DOHH2 (cell line): Measurements from ENCODE around the gene ZFYVE27.

Experiments used
- H3F3A ChIP-seq: fragments of 200-600 bp; sonication (generic), shearing (Covaris generic); 2 replicates; pipeline ENCODE4 v1.6.0; 2016; ENCODE audit warnings: antibody characterized with exemption, mild to moderate bottlenecking; ENCODE audit not compliant: control insufficient read depth, insufficient read depth
- H3K27ac ChIP-seq: fragments of 200-600 bp; sonication (generic); 2 replicates; pipeline ENCODE4 v1.5.1; 2014; ENCODE audit warnings: low read depth, mild to moderate bottlenecking, low read length, moderate library complexity
- H3K27me3 ChIP-seq: fragments of 200-600 bp; sonication (generic); 2 replicates; pipeline ENCODE4 v1.6.1; 2014; ENCODE audit warnings: mild to moderate bottlenecking, low read length, mixed read lengths; ENCODE audit not compliant: control insufficient read depth
- H3K36me3 ChIP-seq: fragments of 200-600 bp; sonication (generic); 2 replicates; pipeline ENCODE4 v1.6.1; 2014; ENCODE audit warnings: mild to moderate bottlenecking, low read length, moderate library complexity, mixed read lengths; ENCODE audit not compliant: control insufficient read depth
- H3K4me1 ChIP-seq: fragments of 200-600 bp; sonication (generic); 2 replicates; pipeline ENCODE4 v1.6.1; 2014; ENCODE audit warnings: mild to moderate bottlenecking, low read length, mixed read lengths; ENCODE audit not compliant: control insufficient read depth
- H3K4me2 ChIP-seq: fragments of 200-600 bp; sonication (generic); 2 replicates; pipeline ENCODE4 v1.6.0; 2014; ENCODE audit warnings: mild to moderate bottlenecking, low read length, moderate library complexity
- H3K4me3 ChIP-seq: fragments of 200-600 bp; sonication (generic); 2 replicates; pipeline ENCODE4 v1.5.1; 2014; ENCODE audit warnings: mild to moderate bottlenecking, low read length, mixed read lengths
- H3K79me2 ChIP-seq: fragments of 200-600 bp; sonication (generic); 2 replicates; pipeline ENCODE4 v1.6.1; 2014; ENCODE audit warnings: mild to moderate bottlenecking, low read length, mixed read lengths; ENCODE audit not compliant: control insufficient read depth
- H3K9me2 ChIP-seq: fragments of 200-600 bp; sonication (generic); replicated peaks from 2 replicates; pipeline ENCODE4 v1.6.1; 2014; ENCODE audit warnings: mild to moderate bottlenecking, low read length, mixed read lengths; ENCODE audit not compliant: control insufficient read depth
- H3K9me3 ChIP-seq: fragments of 200-600 bp; sonication (generic); 2 replicates; pipeline ENCODE4 v1.6.1; 2014; ENCODE audit warnings: antibody characterized with exemption, low read length, mixed read lengths; ENCODE audit not compliant: control insufficient read depth, insufficient read depth
- H4K20me1 ChIP-seq: fragments of 200-600 bp; sonication (generic); 2 replicates; pipeline ENCODE4 v1.6.0; 2014; ENCODE audit warnings: low read depth, mild to moderate bottlenecking, antibody characterized with exemption, low read length, moderate library complexity; ENCODE audit not compliant: control insufficient read depth, insufficient read depth
- EZH2phosphoT487 ChIP-seq: fragments of 200-600 bp; sonication (generic); IDR thresholded peaks from 2 replicates; pipeline ENCODE4 v1.6.1; 2017; ENCODE audit warnings: borderline replicate concordance, mild to moderate bottlenecking, antibody characterized with exemption, low read length, moderate library complexity, mixed read lengths
- TF ChIP-seq, protein P1 (sequence below): fragments of 200-600 bp; sonication (generic); IDR thresholded peaks from one replicate; pipeline ENCODE4 v1.5.1; 2014; ENCODE audit warnings: antibody characterized with exemption, mild to moderate bottlenecking, low read depth, low read length; ENCODE audit not compliant: poor library complexity, severe bottlenecking

ZFYVE27 gene

DNA sequence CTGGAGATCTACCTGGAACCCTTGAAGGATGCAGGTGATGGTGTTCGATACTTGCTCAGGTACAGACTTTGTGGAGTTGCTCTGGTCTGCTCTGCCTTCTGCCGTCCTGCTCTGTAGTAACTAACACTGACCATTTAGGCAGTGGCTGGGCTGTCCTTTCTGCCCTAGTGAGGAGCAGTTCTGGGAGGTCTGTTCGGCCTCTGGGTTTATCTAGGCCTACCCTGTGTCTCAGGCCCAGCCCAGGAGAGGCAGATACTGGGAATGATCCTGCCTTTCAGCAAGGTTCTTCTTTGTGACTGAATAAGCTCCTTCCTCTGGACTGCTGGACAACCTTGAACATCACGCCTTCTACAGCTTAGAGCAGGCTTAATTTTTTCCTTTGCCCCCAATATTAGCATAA, 1.7 kb downstream of the ZFYVE27 start:
- peaks cover 3% of the 10 kb centered on the region; the same call in 1 of the 2 replicates for H3K9me3 ChIP-seq
- H3K27me3 ChIP-seq = no peaks in the 10 kb centered on the region
- peaks cover 47% of the 10 kb centered on the region for H3K4me1 ChIP-seq
- TF ChIP-seq, protein P1, sequence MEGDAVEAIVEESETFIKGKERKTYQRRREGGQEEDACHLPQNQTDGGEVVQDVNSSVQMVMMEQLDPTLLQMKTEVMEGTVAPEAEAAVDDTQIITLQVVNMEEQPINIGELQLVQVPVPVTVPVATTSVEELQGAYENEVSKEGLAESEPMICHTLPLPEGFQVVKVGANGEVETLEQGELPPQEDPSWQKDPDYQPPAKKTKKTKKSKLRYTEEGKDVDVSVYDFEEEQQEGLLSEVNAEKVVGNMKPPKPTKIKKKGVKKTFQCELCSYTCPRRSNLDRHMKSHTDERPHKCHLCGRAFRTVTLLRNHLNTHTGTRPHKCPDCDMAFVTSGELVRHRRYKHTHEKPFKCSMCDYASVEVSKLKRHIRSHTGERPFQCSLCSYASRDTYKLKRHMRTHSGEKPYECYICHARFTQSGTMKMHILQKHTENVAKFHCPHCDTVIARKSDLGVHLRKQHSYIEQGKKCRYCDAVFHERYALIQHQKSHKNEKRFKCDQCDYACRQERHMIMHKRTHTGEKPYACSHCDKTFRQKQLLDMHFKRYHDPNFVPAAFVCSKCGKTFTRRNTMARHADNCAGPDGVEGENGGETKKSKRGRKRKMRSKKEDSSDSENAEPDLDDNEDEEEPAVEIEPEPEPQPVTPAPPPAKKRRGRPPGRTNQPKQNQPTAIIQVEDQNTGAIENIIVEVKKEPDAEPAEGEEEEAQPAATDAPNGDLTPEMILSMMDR = no peak
- TF ChIP-seq EZH2phosphoT487 = no peak
- peaks cover 8% of the 10 kb centered on the region for H3F3A ChIP-seq
- H3K27ac ChIP-seq = no peak overlapping the region
- H3K4me3 ChIP-seq = peak overlapping the region; percentile 98
- peaks cover 20% of the 10 kb centered on the region for H4K20me1 ChIP-seq
- H3K4me2 ChIP-seq = peak overlapping the region; percentile 98
- peaks cover 65% of the 10 kb centered on the region for H3K79me2 ChIP-seq
- H3K9me2 ChIP-seq = no peaks in the 10 kb centered on the region
- peaks cover 51% of the 10 kb centered on the region for H3K36me3 ChIP-seq

DNA sequence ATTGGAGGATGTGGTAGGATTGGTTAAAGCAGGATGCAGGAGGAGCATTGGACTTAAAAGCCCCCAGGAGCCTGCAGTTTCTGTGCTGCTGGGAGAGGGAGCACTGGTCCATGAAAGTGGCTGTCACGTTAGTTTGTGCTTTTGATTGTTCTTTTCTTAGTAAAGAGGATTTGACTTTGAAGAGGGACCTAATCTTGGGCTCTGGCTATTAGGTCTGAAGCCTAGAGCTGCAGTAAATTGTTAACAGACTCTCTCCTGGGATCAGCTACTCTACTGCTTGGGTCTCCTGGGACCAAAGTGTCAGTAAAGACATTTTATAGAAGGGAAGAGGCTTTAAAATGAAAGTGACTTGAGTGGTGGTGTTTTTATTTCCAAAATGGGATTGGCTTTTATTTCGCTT, 3.7 kb downstream of the ZFYVE27 start:
- peaks cover 75% of the 10 kb centered on the region for H3K79me2 ChIP-seq
- peaks cover 69% of the 10 kb centered on the region for H3K36me3 ChIP-seq

DNA sequence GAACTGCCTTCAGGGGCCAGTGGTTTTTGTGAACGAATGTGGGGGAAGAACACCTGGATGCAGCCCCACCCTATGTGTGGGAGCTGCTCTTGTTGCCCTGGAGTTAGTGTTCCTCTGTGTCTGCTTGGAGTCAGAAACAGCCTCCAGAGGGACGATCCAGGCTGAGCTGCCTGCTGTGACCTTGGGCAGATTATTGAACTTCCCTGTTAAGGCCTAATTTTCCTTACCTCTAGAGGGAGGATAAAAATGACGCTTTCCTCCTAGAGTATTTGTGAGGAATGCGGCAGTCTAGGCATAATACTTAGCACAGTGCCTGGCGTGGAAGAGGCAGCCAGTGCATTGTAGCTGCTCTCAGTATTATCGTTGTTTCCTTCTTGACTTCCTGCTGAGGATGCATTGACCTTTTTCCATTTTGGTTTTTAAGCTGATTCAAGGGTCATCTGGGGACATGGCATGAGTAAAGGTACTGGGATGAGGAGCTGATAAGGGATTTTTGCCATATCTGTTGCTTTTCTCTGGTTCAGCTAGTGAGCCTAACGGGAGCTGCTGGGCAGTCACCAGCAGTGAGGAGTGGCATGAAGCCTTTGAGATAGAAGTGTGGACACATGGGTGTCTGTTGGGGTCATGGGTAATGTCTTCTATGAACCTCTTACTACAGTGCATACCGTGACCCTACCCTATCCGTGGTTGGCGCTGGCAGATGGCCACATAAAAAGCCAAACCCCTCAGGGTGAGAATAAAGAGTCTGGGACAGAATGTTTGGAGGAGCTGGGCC, 6.4 kb downstream of the ZFYVE27 start:
- Histone ChIP-seq H3K9me2 (no peaks in the 10 kb centered on the region), H3K4me3 (no peak overlapping the region), H3K27ac (no peak overlapping the region), H3K4me2 (no peak overlapping the region), H3K27me3 (no peaks in the 10 kb centered on the region), H3K36me3 (peaks cover 79% of the 10 kb centered on the region), H3F3A (no peaks in the 10 kb centered on the region), H3K79me2 (peaks cover 61% of the 10 kb centered on the region), H3K9me3 (no peaks in the 10 kb centered on the region), H4K20me1 (peaks cover 13% of the 10 kb centered on the region), H3K4me1 (peaks cover 25% of the 10 kb centered on the region)
- TF ChIP-seq, protein P1 = no peak
- TF ChIP-seq EZH2phosphoT487 = no peak

More for the DNA sequence above, 3.7 kb downstream of the ZFYVE27 start:
- H3K9me2 ChIP-seq = no peaks in the 10 kb centered on the region
- no peaks in the 10 kb centered on the region for H3K27me3 ChIP-seq
- H3K27ac ChIP-seq = peak overlapping the region; percentile 37
- H4K20me1 ChIP-seq = peaks cover 20% of the 10 kb centered on the region
- TF ChIP-seq, protein P1 = no peak
- no peak for TF ChIP-seq EZH2phosphoT487
- H3K4me3 ChIP-seq = peak overlapping the region; percentile 32
- H3K9me3 ChIP-seq = peaks cover 2% of the 10 kb centered on the region; the same call in 1 of the 2 replicates
- H3F3A ChIP-seq = peaks cover 8% of the 10 kb centered on the region
- H3K4me2 ChIP-seq = peak overlapping the region; percentile 54
- H3K4me1 ChIP-seq = peaks cover 44% of the 10 kb centered on the region
